ENCODE measurements around the gene GALNT9.

GALNT9 gene

GRCh38 chr12:132344181-132344580, 14.8 kb upstream of the GALNT9 start:
- no peak for DNase-seq

GRCh38 chr12:132343294-132344004, 14.1 kb upstream of the GALNT9 start:
- DNase-seq, result no peak

GRCh38 chr12:132342251-132343227, 13.2 kb upstream of the GALNT9 start:
- no peak for DNase-seq

- no peak for DNase-seq
Observed at GRCh38 chr12:132341318-132342050, 12.1 kb upstream of the GALNT9 start.

- DNase-seq, result no peak
Observed at GRCh38 chr12:132340266-132341035, 11.1 kb upstream of the GALNT9 start.

- DNase-seq, result no peak
Observed at GRCh38 chr12:132339856-132340255, 10.5 kb upstream of the GALNT9 start.

GRCh38 chr12:132338781-132339180, 9.4 kb upstream of the GALNT9 start:
- DNase-seq, result no peak

- DNase-seq, result no peak
Observed at GRCh38 chr12:132338311-132338710, 8.9 kb upstream of the GALNT9 start.

GRCh38 chr12:132337557-132337956, 8.2 kb upstream of the GALNT9 start:
- no peak for DNase-seq

GRCh38 chr12:132336451-132337413, 7.3 kb upstream of the GALNT9 start:
- no peak for DNase-seq

- DNase-seq, result no peak
Observed at GRCh38 chr12:132335179-132335756, 5.9 kb upstream of the GALNT9 start.

GRCh38 chr12:132333766-132334165, 4.4 kb upstream of the GALNT9 start:
- no peak for DNase-seq

GRCh38 chr12:132333273-132333672, 3.9 kb upstream of the GALNT9 start:
- DNase-seq, result no peak

- no peak for DNase-seq
Observed at GRCh38 chr12:132330549-132330881, 1.1 kb upstream of the GALNT9 start.

- DNase-seq, result no peak
Observed at GRCh38 chr12:132329720-132330548, 545 bp upstream of the GALNT9 start.

GRCh38 chr12:132328282-132329029, 933 bp downstream of the GALNT9 start:
- peak; percentile 6 for DNase-seq

- peak; percentile 97 for DNase-seq
Observed at GRCh38 chr12:132327336-132328171, 1.8 kb downstream of the GALNT9 start.

- peak; percentile 10 for DNase-seq
Observed at GRCh38 chr12:132326646-132327045, 2.7 kb downstream of the GALNT9 start.

Data from NCI-H226 (cell line).